Measurements from ENCODE around the gene TMPRSS11A.

GRCh38 chr4:67922697-67923096 is 40.6 kb downstream of the TMPRSS11A start:
- TF ChIP-seq CTCF (IDR thresholded peaks at IDR 0.05; ENCODE audit: low read depth, low read length) = no peak
- TF ChIP-seq EZH2phosphoT487 (IDR thresholded peaks at IDR 0.05; ENCODE audit: low read depth) = no peak
